ENCODE measurements around the gene NACC2.

DNA sequence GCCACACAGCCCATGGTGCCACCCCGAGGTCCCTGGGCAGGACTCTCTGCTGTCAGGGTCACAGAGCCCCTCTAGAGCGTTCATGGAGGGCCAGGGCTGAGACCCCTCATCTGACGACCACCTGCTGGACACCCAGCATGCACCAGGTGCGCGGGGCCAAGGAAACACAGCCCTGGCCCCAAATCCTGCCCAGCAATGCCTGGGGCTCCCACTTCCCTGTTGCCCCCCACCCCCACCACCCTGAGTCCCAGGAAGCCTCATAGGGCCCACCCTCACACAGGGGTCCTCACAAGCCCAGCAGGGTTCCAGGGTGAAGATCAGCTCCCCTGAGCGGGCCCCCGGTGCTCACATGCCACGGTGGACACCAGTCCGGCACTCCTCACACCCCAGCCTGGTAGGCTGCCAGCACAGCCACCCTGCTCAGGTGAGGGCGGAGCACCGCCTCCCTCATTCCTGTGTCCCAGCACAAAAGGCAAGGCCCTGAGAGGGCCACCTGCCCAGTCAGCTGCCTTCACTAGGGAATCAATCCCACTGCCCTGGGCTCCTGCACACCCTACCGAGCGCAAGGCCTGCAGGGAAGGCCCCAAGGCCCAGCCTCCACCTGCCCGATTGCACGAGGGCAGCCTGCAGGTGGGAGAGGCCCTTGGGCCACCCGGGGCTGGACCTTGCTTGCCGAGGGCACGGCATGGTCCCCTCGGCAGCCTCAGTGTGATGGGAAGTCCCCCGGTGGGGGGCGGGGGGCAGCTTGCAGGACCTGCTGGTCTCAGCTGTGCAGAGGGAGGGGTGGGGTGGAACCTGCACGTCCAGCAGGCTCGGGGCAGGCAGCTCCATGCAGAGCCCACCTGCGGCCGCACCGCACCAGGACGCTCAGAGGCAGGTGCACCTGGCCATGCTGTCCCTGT is 77.5 kb downstream of the NACC2 start:
- TF ChIP-seq CTCF (IDR thresholded peaks at IDR 0.05; ENCODE audit: low read depth, low read length) (no peak), EZH2phosphoT487 (IDR thresholded peaks at IDR 0.05; ENCODE audit: low read depth) (no peak)

Measured in OCI-LY3 (cell line).